GM13976 (cell line): Measurements from ENCODE around the gene EGF.

Experiments used
- DNase-seq: peaks from one replicate; pipeline ENCODE4 v3.0.0; 2012; ENCODE audit warnings: low spot score
- CTCF ChIP-seq: IDR thresholded peaks from 2 replicates; pipeline ENCODE4 v1.5.1; 2012; ENCODE audit warnings: borderline replicate concordance, mild to moderate bottlenecking; ENCODE audit not compliant: insufficient read depth; ENCODE audit errors: extremely low read depth, missing control alignments, control extremely low read depth
- in situ Hi-C: fragments of 300-500 bp; cut with MboI; formaldehyde crosslinking; loops from one replicate; pipeline ENCODE4 v1.12.0; 2022; ENCODE audit warnings: low sequenced_read_pairs, mixed read lengths, inconsistent platforms; ENCODE audit not compliant: unreplicated experiment

Gene EGF

GRCh38 chr4:109996526-109996925, 83.8 kb downstream of the EGF start:
- DNase-seq = no peak
- TF ChIP-seq CTCF = no peak
- in situ Hi-C loops = loop anchor here (5.0 kb wide), 1 partner anchor 521 kb away; no protein-coding TSS in a partner anchor

GRCh38 chr4:109998867-109999584, 86.3 kb downstream of the EGF start:
- peak; percentile 67 for DNase-seq
- in situ Hi-C loops = loop anchor here (5.0 kb wide), 1 partner anchor 518 kb away; no protein-coding TSS in a partner anchor
- TF ChIP-seq CTCF = peak; percentile 57

- TF ChIP-seq CTCF = no peak
- no peak for DNase-seq
- in situ Hi-C loops = loop anchor here (5.0 kb wide), 1 partner anchor 518 kb away; no protein-coding TSS in a partner anchor
These were observed 86.9 kb downstream of the EGF start for GRCh38 chr4:109999585-109999912.

- no peak for DNase-seq
- TF ChIP-seq CTCF = no peak
- in situ Hi-C loops = loop anchor here (25.0 kb wide), 1 partner anchor 310 kb away; no protein-coding TSS in a partner anchor
These were observed 89.6 kb downstream of the EGF start for GRCh38 chr4:110002326-110002725.

GRCh38 chr4:110003401-110004187, 90.9 kb downstream of the EGF start:
- TF ChIP-seq CTCF = no peak
- no peak for DNase-seq
- in situ Hi-C loops = loop anchor here (25.0 kb wide), 1 partner anchor 309 kb away; no protein-coding TSS in a partner anchor

- no peak for TF ChIP-seq CTCF
- DNase-seq = no peak
- in situ Hi-C loops = loop anchor here (25.0 kb wide), 1 partner anchor 308 kb away; no protein-coding TSS in a partner anchor
These were observed 91.9 kb downstream of the EGF start for GRCh38 chr4:110004556-110004955.
